ENCODE results near the gene CLEC17A.

- no peak for TF ChIP-seq SP140L (CRISPR knock-in tag; IDR thresholded peaks at IDR 0.05; ENCODE audit: borderline replicate concordance)
- no peak for TF ChIP-seq ZNF713 (CRISPR knock-in tag; IDR thresholded peaks at IDR 0.05)
- no peak for TF ChIP-seq ZNF605 (CRISPR knock-in tag; IDR thresholded peaks at IDR 0.05)
- TF ChIP-seq CTCF (CRISPR knock-in tag; IDR thresholded peaks at IDR 0.05): no peak
- no peak for TF ChIP-seq ZNF724P (CRISPR knock-in tag; IDR thresholded peaks at IDR 0.05; ENCODE audit: borderline replicate concordance)
- TF ChIP-seq ZFP1 (CRISPR knock-in tag; IDR thresholded peaks at IDR 0.05): no peak
- TF ChIP-seq POLR2A (IDR thresholded peaks at IDR 0.05; ENCODE audit: insufficient read depth in 1 of 2, low read depth in 2 of 2, low read length in 2 of 2): no peak
- no peak for TF ChIP-seq EP300 (IDR thresholded peaks at IDR 0.05; ENCODE audit: low read depth in 2 of 2, low read length in 2 of 2)
- no peak for TF ChIP-seq EP300 (CRISPR knock-in tag; IDR thresholded peaks at IDR 0.05; ENCODE audit: borderline replicate concordance)
- TF ChIP-seq ZNF263 (CRISPR knock-in tag; IDR thresholded peaks at IDR 0.05): no peak
Observed at GRCh38 chr19:14659874-14660489, 77.1 kb downstream of the CLEC17A start.
